GM23248 (cell line): Measurements from ENCODE around the gene BTBD7.

Experiments
- EZH2 ChIP-seq: fragments of 200-600 bp; sonication (generic); IDR thresholded peaks from 2 replicates; pipeline ENCODE4 v1.6.1; 2018; ENCODE audit warnings: antibody characterized with exemption, mild to moderate bottlenecking; ENCODE audit not compliant: insufficient read depth, poor library complexity, severe bottlenecking
- EZH2phosphoT487 ChIP-seq: fragments of 200-600 bp; sonication (generic); IDR thresholded peaks from 2 replicates; pipeline ENCODE4 v1.6.1; 2018; ENCODE audit warnings: antibody characterized with exemption, moderate library complexity, mild to moderate bottlenecking, low read depth; ENCODE audit not compliant: insufficient read depth

DNA sequence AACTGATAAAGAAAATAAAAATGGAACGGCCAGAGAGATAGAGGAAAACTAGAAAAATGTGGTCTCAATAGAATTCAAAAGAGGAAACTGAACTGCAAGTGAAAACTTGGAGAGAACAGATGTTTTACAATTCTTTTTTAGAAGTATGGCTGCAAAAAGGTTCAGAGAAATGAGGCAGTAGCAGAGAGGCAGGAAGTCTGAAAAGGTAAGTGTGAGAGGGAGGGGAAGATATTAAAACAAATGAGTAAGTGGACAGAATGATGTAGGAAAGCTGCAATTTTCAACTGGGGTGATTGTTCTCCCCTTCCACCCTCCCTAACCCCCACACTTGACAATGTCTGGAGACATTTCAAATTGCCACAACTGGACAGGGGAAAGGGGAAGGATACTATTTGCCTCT, 12.9 kb downstream of the BTBD7 start:
- TF ChIP-seq EZH2 (no peak), EZH2phosphoT487 (no peak)
